Stimulated activated CD8-positive, alpha-beta memory T cell treated with anti-CD3 and anti-CD28 coated beads, Interleukin-2, amount 100 ng/mL, for 1 hour (primary cell): ENCODE data around the gene KRTCAP2.

Source experiments
- DNase-seq, 2 donors: peaks; one replicate each; pipeline ENCODE4 v3.0.0-alpha.2; 2020; ENCODE audit warnings: low read depth in 2 of 2

Gene KRTCAP2

DNA sequence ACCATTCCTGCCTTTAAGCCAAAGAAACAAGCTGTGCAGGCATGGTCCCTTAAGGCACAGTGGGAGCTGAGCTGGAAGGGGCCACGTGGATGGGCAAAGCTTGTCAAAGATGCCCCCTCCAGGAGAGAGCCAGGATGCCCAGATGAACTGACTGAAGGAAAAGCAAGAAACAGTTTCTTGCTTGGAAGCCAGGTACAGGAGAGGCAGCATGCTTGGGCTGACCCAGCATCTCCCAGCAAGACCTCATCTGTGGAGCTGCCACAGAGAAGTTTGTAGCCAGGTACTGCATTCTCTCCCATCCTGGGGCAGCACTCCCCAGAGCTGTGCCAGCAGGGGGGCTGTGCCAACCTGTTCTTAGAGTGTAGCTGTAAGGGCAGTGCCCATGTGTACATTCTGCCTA, 38.8 kb downstream of the KRTCAP2 start:
- no peak for DNase-seq

DNA sequence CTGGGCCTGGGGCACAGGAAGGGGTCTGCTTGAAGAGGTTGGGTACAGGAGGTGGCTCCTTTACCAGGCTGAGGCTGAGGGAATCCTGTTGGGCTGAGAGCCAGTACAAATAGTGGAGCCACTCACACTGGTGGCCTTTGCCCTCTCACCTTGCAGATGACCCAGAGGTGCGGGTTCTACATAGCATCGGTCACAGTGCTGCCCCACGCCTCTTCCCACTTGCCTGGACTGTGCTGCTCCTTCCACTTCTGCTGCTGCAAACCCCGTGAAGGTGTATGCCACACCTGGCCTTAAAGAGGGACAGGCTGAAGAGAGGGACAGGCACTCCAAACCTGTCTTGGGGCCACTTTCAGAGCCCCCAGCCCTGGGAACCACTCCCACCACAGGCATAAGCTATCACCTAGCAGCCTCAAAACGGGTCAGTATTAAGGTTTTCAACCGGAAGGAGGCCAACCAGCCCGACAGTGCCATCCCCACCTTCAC, 39.3 kb downstream of the KRTCAP2 start:
- no peak for DNase-seq

DNA sequence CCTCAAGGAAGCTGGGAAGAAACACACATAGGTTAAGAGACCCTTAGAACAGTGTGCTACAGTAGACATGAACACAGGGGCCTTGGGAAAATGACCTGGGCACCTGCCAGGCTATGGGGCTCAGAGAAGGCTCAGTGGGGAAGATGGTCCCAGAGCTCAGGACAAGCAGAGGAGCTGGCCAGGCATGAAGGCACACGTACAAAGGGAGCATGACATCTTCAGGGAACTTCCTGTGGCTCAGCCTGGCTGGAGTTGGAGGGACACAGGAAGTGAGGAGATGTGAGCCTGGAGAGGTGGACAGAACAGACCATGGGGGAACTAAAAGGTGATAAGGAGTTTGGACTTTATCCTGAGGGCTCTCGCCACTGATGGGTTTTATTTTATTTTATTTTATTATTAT, 41.2 kb downstream of the KRTCAP2 start:
- DNase-seq = no peak

- no peak for DNase-seq
These were observed 41.8 kb downstream of the KRTCAP2 start for GRCh38 chr1:155131285-155131684.

GRCh38 chr1:155130272-155131006, 42.7 kb downstream of the KRTCAP2 start:
- DNase-seq = no peak

- DNase-seq = no peak
These were observed 44.2 kb downstream of the KRTCAP2 start for GRCh38 chr1:155128755-155129473.

DNA sequence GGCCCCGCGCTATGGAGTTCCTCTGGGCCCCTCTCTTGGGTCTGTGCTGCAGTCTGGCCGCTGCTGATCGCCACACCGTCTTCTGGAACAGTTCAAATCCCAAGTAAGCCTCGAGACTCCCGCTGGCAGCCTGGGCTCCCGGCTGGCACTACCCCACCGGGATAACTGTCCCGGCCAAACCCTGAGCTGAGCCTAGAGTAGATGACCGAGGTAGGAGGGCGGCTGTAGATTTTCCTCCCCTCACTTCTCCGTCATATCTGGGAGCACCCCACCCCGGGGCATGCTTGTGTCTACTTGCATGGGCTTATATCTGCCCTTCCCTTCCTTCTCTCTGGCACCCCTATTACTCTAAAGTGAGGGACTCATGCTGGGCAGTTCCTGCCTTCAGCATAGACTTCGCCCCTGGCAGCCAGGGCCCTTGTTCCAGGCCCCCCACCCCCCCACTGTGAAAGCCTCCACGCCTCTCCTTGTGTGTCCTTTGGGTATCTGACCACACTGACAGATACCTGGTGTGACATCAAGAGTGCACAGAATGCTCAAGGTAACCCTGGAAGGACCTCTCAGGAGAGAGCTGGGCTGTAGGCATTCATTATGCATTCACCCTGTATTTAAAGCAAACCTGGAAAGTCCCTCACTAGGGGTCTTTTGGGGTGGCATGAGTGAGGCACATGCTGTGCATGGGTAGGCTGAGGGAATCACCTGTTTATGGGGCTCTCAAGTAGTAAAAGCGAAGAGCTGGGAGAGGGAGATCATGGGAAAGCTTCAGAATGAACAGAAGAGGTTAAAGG, 44.9 kb downstream of the KRTCAP2 start:
- no peak for DNase-seq

- no peak for DNase-seq
These were observed 45.8 kb downstream of the KRTCAP2 start, which contains the start of gene EFNA1 for GRCh38 chr1:155127105-155127966. EFNA1 (plus strand) TSS chr1:155127876; CDS start chr1:155127978, 102 bp downstream.

DNA sequence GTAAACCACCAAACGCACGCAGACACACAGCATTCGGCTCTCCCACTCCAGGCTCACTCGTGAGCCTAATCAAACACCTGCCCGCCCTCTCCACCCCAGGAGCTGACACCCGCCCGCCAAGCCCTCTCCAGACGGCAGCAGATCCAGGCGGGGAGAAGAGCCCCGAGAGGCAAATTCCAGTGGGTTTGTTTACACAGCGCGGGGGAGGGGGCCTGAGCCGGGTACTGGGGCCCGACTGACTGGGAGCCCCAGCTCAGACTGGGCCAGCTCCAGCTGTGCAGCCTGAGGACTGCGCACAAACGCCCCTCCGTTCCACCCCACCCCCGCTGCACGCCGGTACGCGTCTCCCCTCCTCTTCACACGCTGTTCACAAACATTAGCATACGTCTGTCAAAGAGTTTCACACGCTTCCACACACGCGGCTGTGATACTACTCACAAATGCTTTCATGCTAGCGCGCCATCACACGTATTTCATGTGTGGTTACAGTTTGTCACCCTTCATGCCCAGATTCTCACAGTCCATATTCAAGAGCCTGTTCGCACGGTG, 46.5 kb downstream of the KRTCAP2 start:
- DNase-seq = no peak

DNA sequence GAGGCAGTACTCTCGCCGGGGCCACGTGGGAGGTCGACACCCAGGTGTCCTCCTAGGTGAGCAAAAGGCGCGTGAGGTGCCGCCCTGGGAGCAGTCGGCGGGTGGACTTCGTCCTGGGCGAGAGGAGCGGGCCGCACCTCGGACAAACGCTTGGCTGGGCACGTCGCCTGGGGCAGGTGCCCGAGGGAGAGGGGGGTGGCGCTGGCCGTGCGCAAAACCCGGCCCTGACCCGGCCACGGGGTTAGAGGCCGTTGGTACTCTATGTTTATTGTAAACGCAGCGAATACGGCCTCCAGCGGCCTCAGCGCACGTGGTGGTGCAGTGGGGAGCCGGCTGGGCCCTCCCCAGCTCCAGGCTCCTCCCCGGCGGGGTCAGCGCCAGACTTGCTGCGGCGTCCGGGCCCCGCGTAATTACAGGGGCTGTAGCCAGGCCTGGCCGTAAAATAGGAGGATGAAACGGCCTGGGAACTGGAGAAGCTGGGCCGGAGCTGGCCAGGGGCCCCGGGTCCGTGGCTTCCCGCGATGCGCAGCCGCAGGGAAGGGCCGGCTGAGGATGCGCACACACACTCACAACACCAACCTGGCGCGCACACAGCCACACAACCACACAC, 47.1 kb downstream of the KRTCAP2 start:
- no peak for DNase-seq

GRCh38 chr1:155125511-155125945, 47.6 kb downstream of the KRTCAP2 start:
- DNase-seq = no peak

- DNase-seq = no peak
These were observed 48.3 kb downstream of the KRTCAP2 start for GRCh38 chr1:155124503-155125463.

DNA sequence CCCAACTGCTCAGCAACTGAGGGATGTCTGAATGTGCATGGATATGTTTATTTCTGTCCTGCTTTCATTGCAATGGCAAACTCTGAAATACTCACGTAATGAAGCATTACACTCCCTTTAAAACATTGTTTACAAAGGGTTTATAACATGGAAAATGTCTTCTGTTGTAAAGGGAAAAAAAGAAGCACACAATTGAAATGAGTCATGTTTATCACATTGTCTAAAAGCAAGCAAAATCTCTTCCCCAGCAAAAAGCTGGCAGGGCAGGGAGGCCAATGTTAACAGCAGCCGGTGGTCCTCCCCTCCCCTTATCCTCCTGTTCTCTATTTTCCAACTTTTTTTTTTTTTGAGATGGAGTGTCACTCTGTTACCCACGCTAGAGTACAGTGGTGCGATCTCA, 49.3 kb downstream of the KRTCAP2 start:
- DNase-seq = no peak

GRCh38 chr1:155122308-155122707, 50.8 kb downstream of the KRTCAP2 start:
- DNase-seq = no peak

- no peak for DNase-seq
These were observed 51.9 kb downstream of the KRTCAP2 start for GRCh38 chr1:155121249-155121648.

DNA sequence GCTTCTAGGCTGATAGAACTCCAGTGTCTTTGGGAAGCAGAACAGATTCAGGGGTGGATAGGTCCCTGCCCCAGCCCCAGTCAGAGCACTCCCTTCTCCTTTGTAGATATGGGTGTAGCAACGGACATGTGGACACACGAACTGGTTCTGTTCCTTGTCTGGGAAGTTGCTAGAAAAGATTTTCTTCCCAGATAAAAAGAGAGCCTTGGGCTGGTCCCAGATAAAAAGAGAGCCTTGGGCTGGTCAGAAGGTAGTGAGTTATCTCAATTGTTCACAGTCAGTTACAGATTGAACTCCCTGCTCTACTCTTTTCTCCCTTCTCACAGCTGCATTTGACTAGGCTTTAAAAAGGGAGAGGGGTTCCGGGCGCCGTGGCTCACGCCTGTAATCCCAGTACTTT, 52.9 kb downstream of the KRTCAP2 start:
- no peak for DNase-seq
